SK-N-SH treated with all-trans-retinoic acid at 6 μM for 48 hours (cell line): ENCODE results near the gene ENTPD7.

ENCODE experiments used
- ATAC-seq: fragments of 200-7000 bp; cut with Tn5 transposase; 3 replicates; pipeline ENCODE4 v1.9.1; 2020; ENCODE audit warnings: mild to moderate bottlenecking, moderate library complexity
- BACH2 ChIP-seq: fragments of 250-450 bp; sonication (Bioruptor Pico); IDR thresholded peaks from 2 replicates; pipeline ENCODE4 v1.9.0; 2021; ENCODE audit warnings: mild to moderate bottlenecking, borderline replicate concordance
- CSDC2 ChIP-seq: fragments of 250-450 bp; sonication (Bioruptor Pico); IDR thresholded peaks from 2 replicates; pipeline ENCODE4 v1.5.0; 2020; ENCODE audit warnings: mild to moderate bottlenecking, moderate library complexity
- CSRNP3 ChIP-seq: fragments of 250-450 bp; sonication (Bioruptor Pico); IDR thresholded peaks from 2 replicates; pipeline ENCODE4 v1.5.1; 2021; ENCODE audit warnings: mild to moderate bottlenecking, moderate library complexity
- ESRRG ChIP-seq: fragments of 250-450 bp; sonication (Bioruptor Pico); IDR thresholded peaks from 2 replicates; pipeline ENCODE4 v1.6.1; 2021; ENCODE audit warnings: mild to moderate bottlenecking
- GLIS3 ChIP-seq: fragments of 250-450 bp; sonication (Bioruptor Pico); IDR thresholded peaks from 2 replicates; pipeline ENCODE4 v1.5.0; 2020; ENCODE audit warnings: mild to moderate bottlenecking, moderate library complexity
- OSR1 ChIP-seq: fragments of 250-450 bp; sonication (Bioruptor Pico); IDR thresholded peaks from 2 replicates; pipeline ENCODE4 v1.8.0; 2022; ENCODE audit warnings: moderate library complexity, mild to moderate bottlenecking, inconsistent platforms
- PATZ1 ChIP-seq: fragments of 250-450 bp; sonication (Bioruptor Pico); IDR thresholded peaks from 2 replicates; pipeline ENCODE4 v1.8.0; 2020; ENCODE audit warnings: mild to moderate bottlenecking, moderate library complexity, borderline replicate concordance
- PPARA ChIP-seq: fragments of 250-450 bp; sonication (Bioruptor Pico); IDR thresholded peaks from 2 replicates; pipeline ENCODE4 v1.5.0; 2020; ENCODE audit warnings: mild to moderate bottlenecking, borderline replicate concordance
- RARB ChIP-seq: fragments of 250-450 bp; sonication (Bioruptor Pico); IDR thresholded peaks from 2 replicates; pipeline ENCODE4 v1.8.0; 2021; ENCODE audit warnings: mild to moderate bottlenecking, moderate library complexity
- SNAI2 ChIP-seq: fragments of 250-450 bp; sonication (Bioruptor Pico); IDR thresholded peaks from 2 replicates; pipeline ENCODE4 v1.5.0; 2020; ENCODE audit warnings: mild to moderate bottlenecking, moderate library complexity
- TCF4 ChIP-seq: fragments of 250-450 bp; sonication (Bioruptor Pico); IDR thresholded peaks from 2 replicates; pipeline ENCODE4 v1.8.0; 2021; ENCODE audit warnings: mild to moderate bottlenecking, moderate library complexity, borderline replicate concordance
- ZC3H10 ChIP-seq: fragments of 250-450 bp; sonication (Bioruptor Pico); IDR thresholded peaks from 2 replicates; pipeline ENCODE4 v1.5.1; 2021; ENCODE audit warnings: mild to moderate bottlenecking, moderate library complexity
- ZFP30 ChIP-seq: fragments of 450-650 bp; formaldehyde crosslinking; IDR thresholded peaks from 2 replicates; pipeline ENCODE4 v1.5.0; 2022; ENCODE audit warnings: mild to moderate bottlenecking, moderate library complexity
- ZNF565 ChIP-seq: fragments of 450-650 bp; formaldehyde crosslinking; conservative IDR thresholded peaks from 2 replicates; pipeline ENCODE4 v1.5.0; 2020; ENCODE audit warnings: low read depth, mild to moderate bottlenecking, moderate library complexity
- ZNF70 ChIP-seq: fragments of 450-650 bp; formaldehyde crosslinking; IDR thresholded peaks from 2 replicates; pipeline ENCODE4 v1.5.0; 2020; ENCODE audit warnings: mild to moderate bottlenecking, moderate library complexity
- ZNF8 ChIP-seq: fragments of 450-650 bp; formaldehyde crosslinking; IDR thresholded peaks from 2 replicates; pipeline ENCODE4 v1.5.0; 2020; ENCODE audit warnings: mild to moderate bottlenecking, moderate library complexity
- TF ChIP-seq, protein P1 (sequence below): fragments of 250-450 bp; sonication (Bioruptor Pico); IDR thresholded peaks from 2 replicates; pipeline ENCODE4 v1.5.0; 2020; ENCODE audit warnings: mild to moderate bottlenecking, moderate library complexity
- TF ChIP-seq, protein P2 (sequence below): fragments of 250-450 bp; sonication (Bioruptor Pico); IDR thresholded peaks from 2 replicates; pipeline ENCODE4 v1.8.0; 2021; ENCODE audit warnings: low read depth, mild to moderate bottlenecking, moderate library complexity, borderline replicate concordance

ENTPD7 gene

GRCh38 chr10:99612167-99612831 is 47.0 kb upstream of the ENTPD7 start:
- peak; percentile 88 for ATAC-seq

GRCh38 chr10:99615426-99615825 is 43.9 kb upstream of the ENTPD7 start:
- TF ChIP-seq PPARA (CRISPR knock-in tag): no peak
- TF ChIP-seq, protein P1, sequence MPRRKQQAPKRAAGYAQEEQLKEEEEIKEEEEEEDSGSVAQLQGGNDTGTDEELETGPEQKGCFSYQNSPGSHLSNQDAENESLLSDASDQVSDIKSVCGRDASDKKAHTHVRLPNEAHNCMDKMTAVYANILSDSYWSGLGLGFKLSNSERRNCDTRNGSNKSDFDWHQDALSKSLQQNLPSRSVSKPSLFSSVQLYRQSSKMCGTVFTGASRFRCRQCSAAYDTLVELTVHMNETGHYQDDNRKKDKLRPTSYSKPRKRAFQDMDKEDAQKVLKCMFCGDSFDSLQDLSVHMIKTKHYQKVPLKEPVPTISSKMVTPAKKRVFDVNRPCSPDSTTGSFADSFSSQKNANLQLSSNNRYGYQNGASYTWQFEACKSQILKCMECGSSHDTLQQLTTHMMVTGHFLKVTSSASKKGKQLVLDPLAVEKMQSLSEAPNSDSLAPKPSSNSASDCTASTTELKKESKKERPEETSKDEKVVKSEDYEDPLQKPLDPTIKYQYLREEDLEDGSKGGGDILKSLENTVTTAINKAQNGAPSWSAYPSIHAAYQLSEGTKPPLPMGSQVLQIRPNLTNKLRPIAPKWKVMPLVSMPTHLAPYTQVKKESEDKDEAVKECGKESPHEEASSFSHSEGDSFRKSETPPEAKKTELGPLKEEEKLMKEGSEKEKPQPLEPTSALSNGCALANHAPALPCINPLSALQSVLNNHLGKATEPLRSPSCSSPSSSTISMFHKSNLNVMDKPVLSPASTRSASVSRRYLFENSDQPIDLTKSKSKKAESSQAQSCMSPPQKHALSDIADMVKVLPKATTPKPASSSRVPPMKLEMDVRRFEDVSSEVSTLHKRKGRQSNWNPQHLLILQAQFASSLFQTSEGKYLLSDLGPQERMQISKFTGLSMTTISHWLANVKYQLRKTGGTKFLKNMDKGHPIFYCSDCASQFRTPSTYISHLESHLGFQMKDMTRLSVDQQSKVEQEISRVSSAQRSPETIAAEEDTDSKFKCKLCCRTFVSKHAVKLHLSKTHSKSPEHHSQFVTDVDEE (CRISPR knock-in tag): no peak
- TF ChIP-seq, all 23 proteins: peak for 0
- no peak for ATAC-seq

More at GRCh38 chr10:99612167-99612831, 47.0 kb upstream of the ENTPD7 start:
- no peak for TF ChIP-seq ZNF70
- no peak for TF ChIP-seq RARB
- no peak for TF ChIP-seq CSRNP3 (CRISPR knock-in tag)
- TF ChIP-seq GLIS3 (CRISPR knock-in tag): no peak
- no peak for TF ChIP-seq PATZ1 (CRISPR knock-in tag)
- TF ChIP-seq SNAI2 (CRISPR knock-in tag): no peak
- no peak for TF ChIP-seq ZFP30 (CRISPR knock-in tag)
- no peak for TF ChIP-seq BACH2 (CRISPR knock-in tag)

GRCh38 chr10:99617696-99618095 is 41.6 kb upstream of the ENTPD7 start:
- no peak for ATAC-seq
- TF ChIP-seq ESRRG (CRISPR knock-in tag) (no peak), OSR1 (CRISPR knock-in tag) (no peak), ZNF70 (no peak), TCF4 (CRISPR knock-in tag) (no peak), CSDC2 (CRISPR knock-in tag) (no peak), ZNF8 (CRISPR knock-in tag) (no peak), ZC3H10 (CRISPR knock-in tag) (no peak), ZNF565 (no peak), PATZ1 (CRISPR knock-in tag) (no peak), BACH2 (CRISPR knock-in tag) (no peak), GLIS3 (CRISPR knock-in tag) (no peak), PPARA (CRISPR knock-in tag) (no peak), ZFP30 (CRISPR knock-in tag) (no peak)
- TF ChIP-seq, protein P2, sequence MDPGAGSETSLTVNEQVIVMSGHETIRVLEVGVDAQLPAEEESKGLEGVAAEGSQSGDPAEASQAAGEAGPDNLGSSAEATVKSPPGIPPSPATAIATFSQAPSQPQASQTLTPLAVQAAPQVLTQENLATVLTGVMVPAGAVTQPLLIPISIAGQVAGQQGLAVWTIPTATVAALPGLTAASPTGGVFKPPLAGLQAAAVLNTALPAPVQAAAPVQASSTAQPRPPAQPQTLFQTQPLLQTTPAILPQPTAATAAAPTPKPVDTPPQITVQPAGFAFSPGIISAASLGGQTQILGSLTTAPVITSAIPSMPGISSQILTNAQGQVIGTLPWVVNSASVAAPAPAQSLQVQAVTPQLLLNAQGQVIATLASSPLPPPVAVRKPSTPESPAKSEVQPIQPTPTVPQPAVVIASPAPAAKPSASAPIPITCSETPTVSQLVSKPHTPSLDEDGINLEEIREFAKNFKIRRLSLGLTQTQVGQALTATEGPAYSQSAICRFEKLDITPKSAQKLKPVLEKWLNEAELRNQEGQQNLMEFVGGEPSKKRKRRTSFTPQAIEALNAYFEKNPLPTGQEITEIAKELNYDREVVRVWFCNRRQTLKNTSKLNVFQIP (CRISPR knock-in tag): no peak
